GM12878 (cell line): ENCODE data around the gene CXorf66. TPM values are rescaled to one million over a fixed set of nuclear protein-coding genes. Genes with fewer than 3 reads are reported as not detected.

Experiments used
- BCL11A ChIP-seq: IDR thresholded peaks from 2 replicates; pipeline ENCODE4 v1.6.1; 2011; ENCODE audit warnings: low read depth, low read length
- BCL3 ChIP-seq: IDR thresholded peaks from 2 replicates; pipeline ENCODE4 v1.6.1; 2011; ENCODE audit warnings: borderline replicate concordance, low read depth, mild to moderate bottlenecking, moderate library complexity, low read length; ENCODE audit not compliant: insufficient read depth, poor library complexity, severe bottlenecking
- BRCA1 ChIP-seq: IDR thresholded peaks from 2 replicates; pipeline ENCODE4 v1.6.1; 2011; ENCODE audit warnings: low read depth, low read length, improper control_type of control experiment
- CBX5 ChIP-seq: sonication (generic); IDR thresholded peaks from 2 replicates; pipeline ENCODE4 v1.6.1; 2016; ENCODE audit warnings: low read depth, moderate library complexity, mild to moderate bottlenecking, inconsistent platforms
- EED ChIP-seq: sonication (generic); IDR thresholded peaks from 2 replicates; pipeline ENCODE4 v1.6.1; 2016; ENCODE audit warnings: antibody characterized with exemption, low read depth
- HCFC1 ChIP-seq: fragments of 150-350 bp; IDR thresholded peaks from 2 replicates; pipeline ENCODE4 v1.6.1; 2014; ENCODE audit warnings: low read length
- IRF3 ChIP-seq: fragments of 450-650 bp; IDR thresholded peaks from 2 replicates; pipeline ENCODE4 v1.6.1; 2014; ENCODE audit warnings: mild to moderate bottlenecking
- JUNB ChIP-seq: IDR thresholded peaks from 2 replicates; pipeline ENCODE4 v1.6.1; 2016; ENCODE audit warnings: antibody characterized with exemption, mild to moderate bottlenecking
- MYB ChIP-seq: fragments of 150-350 bp; IDR thresholded peaks from 2 replicates; pipeline ENCODE4 v1.6.1; 2014; ENCODE audit warnings: mild to moderate bottlenecking, low read depth, low read length, borderline replicate concordance
- MYC ChIP-seq: IDR thresholded peaks from 2 replicates; pipeline ENCODE4 v1.6.1; 2011; ENCODE audit warnings: mild to moderate bottlenecking, low read length, moderate library complexity, inconsistent platforms; ENCODE audit not compliant: insufficient read depth, insufficient replicate concordance, insufficient read length, severe bottlenecking
- POLR2AphosphoS2 ChIP-seq: IDR thresholded peaks from 2 replicates; pipeline ENCODE4 v1.6.1; 2011; ENCODE audit warnings: low read depth, mild to moderate bottlenecking, low read length, improper control_type of control experiment, moderate library complexity
- RAD51 ChIP-seq: fragments of 450-650 bp; IDR thresholded peaks from 2 replicates; pipeline ENCODE4 v1.6.1; 2016; ENCODE audit warnings: moderate library complexity, mild to moderate bottlenecking, inconsistent platforms
- RELA ChIP-seq: fragments of 450-650 bp; IDR thresholded peaks from 2 replicates; pipeline ENCODE4 v1.8.0; 2014; ENCODE audit warnings: borderline replicate concordance; ENCODE audit not compliant: partially characterized antibody
- SIX5 ChIP-seq: IDR thresholded peaks from 2 replicates; pipeline ENCODE4 v1.6.1; 2011; ENCODE audit warnings: mild to moderate bottlenecking, low read depth, low read length, moderate library complexity; ENCODE audit not compliant: severe bottlenecking
- SP1 ChIP-seq: IDR thresholded peaks from one replicate; pipeline ENCODE4 v1.6.1; 2011; ENCODE audit warnings: low read depth, low read length
- SREBF1 ChIP-seq: IDR thresholded peaks from 2 replicates; pipeline ENCODE4 v1.6.1; 2012; ENCODE audit warnings: mild to moderate bottlenecking, low read length
- ZNF274 ChIP-seq: IDR thresholded peaks from one replicate; pipeline ENCODE4 v1.8.0; 2011; ENCODE audit not compliant: insufficient read length, insufficient read depth
- ZZZ3 ChIP-seq: IDR thresholded peaks from 2 replicates; pipeline ENCODE4 v1.6.1; 2011; ENCODE audit warnings: low read depth; ENCODE audit not compliant: control insufficient read depth, insufficient read length
- polyA plus RNA-seq, 11 experiments: library from polyadenylated mRNA; depleted of rRNA in 4 of 11; unstranded in 6 of 11; stranded (reverse) in 5 of 11; fragments of >200 nt; fragmentation: Nextera tagmentation in 4 of 11; fragmentation: Illumina TruSeq in 1 of 11; extraction: Ambion mirVana in 4 of 11; extraction: Trizol in 1 of 11; gene quantifications; 1 replicate in 1 of 11; 2 replicates in 10 of 11; pipeline versions ENCODE4 v1.2.1 to v1.2.3, GENCODE V29; 2011 to 2016; ENCODE audit warnings: inconsistent platforms in 2 of 11, missing spikeins in 2 of 11, low read depth in 1 of 11
- total RNA-seq, 4 experiments: library from RNA; depleted of rRNA in 3 of 4; stranded (reverse); fragments of >200 nt in 3 of 4; fragmentation: Illumina TruSeq in 1 of 4; extraction: Trizol in 1 of 4; gene quantifications; 2 replicates each; pipeline versions ENCODE4 v1.2.1 to v1.2.3, GENCODE V29; 2013 to 2021
- TF ChIP-seq, protein P1 (sequence below): fragments of 450-650 bp; conservative IDR thresholded peaks from 2 replicates; pipeline ENCODE4 v1.6.1; 2017; ENCODE audit warnings: mild to moderate bottlenecking, moderate library complexity
- TF ChIP-seq, protein P2 (sequence below): IDR thresholded peaks from 2 replicates; pipeline ENCODE4 v1.6.1; 2011; ENCODE audit warnings: low read depth, low read length, improper control_type of control experiment, borderline replicate concordance
- TF ChIP-seq, protein P3 (sequence below): fragments of 450-650 bp; IDR thresholded peaks from 2 replicates; pipeline ENCODE4 v1.6.1; 2017; ENCODE audit warnings: mild to moderate bottlenecking, moderate library complexity

CXorf66 gene
- total and polyA plus RNA-seq, 10 of the 15 experiments (the other 5 are each of a cell fraction or from before 2014, with no cell fraction given): not detected

GRCh38 chrX:139932901-139933796 is 32.2 kb downstream of the CXorf66 start, which contains the start of gene ATP11C (continued):
- TF ChIP-seq, protein P1, sequence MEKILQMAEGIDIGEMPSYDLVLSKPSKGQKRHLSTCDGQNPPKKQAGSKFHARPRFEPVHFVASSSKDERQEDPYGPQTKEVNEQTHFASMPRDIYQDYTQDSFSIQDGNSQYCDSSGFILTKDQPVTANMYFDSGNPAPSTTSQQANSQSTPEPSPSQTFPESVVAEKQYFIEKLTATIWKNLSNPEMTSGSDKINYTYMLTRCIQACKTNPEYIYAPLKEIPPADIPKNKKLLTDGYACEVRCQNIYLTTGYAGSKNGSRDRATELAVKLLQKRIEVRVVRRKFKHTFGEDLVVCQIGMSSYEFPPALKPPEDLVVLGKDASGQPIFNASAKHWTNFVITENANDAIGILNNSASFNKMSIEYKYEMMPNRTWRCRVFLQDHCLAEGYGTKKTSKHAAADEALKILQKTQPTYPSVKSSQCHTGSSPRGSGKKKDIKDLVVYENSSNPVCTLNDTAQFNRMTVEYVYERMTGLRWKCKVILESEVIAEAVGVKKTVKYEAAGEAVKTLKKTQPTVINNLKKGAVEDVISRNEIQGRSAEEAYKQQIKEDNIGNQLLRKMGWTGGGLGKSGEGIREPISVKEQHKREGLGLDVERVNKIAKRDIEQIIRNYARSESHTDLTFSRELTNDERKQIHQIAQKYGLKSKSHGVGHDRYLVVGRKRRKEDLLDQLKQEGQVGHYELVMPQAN: no peak
- no peak for TF ChIP-seq RELA
- TF ChIP-seq MYB: no peak
- TF ChIP-seq ZZZ3: no peak
- TF ChIP-seq HCFC1: peak; percentile 75
- 0 out of 2 replicates have a peak, but pooled peaks have one; percentile 44 for TF ChIP-seq CBX5
- no peak for TF ChIP-seq RAD51
- no peak for TF ChIP-seq SREBF1
- TF ChIP-seq BRCA1: no peak
- TF ChIP-seq, protein P2, sequence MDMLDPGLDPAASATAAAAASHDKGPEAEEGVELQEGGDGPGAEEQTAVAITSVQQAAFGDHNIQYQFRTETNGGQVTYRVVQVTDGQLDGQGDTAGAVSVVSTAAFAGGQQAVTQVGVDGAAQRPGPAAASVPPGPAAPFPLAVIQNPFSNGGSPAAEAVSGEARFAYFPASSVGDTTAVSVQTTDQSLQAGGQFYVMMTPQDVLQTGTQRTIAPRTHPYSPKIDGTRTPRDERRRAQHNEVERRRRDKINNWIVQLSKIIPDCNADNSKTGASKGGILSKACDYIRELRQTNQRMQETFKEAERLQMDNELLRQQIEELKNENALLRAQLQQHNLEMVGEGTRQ: no peak
- no peak for TF ChIP-seq ZNF274
- TF ChIP-seq SIX5: peak; percentile 77
- TF ChIP-seq IRF3: no peak
- TF ChIP-seq, protein P3, sequence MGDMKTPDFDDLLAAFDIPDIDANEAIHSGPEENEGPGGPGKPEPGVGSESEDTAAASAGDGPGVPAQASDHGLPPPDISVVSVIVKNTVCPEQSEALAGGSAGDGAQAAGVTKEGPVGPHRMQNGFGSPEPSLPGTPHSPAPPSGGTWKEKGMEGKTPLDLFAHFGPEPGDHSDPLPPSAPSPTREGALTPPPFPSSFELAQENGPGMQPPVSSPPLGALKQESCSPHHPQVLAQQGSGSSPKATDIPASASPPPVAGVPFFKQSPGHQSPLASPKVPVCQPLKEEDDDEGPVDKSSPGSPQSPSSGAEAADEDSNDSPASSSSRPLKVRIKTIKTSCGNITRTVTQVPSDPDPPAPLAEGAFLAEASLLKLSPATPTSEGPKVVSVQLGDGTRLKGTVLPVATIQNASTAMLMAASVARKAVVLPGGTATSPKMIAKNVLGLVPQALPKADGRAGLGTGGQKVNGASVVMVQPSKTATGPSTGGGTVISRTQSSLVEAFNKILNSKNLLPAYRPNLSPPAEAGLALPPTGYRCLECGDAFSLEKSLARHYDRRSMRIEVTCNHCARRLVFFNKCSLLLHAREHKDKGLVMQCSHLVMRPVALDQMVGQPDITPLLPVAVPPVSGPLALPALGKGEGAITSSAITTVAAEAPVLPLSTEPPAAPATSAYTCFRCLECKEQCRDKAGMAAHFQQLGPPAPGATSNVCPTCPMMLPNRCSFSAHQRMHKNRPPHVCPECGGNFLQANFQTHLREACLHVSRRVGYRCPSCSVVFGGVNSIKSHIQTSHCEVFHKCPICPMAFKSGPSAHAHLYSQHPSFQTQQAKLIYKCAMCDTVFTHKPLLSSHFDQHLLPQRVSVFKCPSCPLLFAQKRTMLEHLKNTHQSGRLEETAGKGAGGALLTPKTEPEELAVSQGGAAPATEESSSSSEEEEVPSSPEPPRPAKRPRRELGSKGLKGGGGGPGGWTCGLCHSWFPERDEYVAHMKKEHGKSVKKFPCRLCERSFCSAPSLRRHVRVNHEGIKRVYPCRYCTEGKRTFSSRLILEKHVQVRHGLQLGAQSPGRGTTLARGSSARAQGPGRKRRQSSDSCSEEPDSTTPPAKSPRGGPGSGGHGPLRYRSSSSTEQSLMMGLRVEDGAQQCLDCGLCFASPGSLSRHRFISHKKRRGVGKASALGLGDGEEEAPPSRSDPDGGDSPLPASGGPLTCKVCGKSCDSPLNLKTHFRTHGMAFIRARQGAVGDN: no peak
- no peak for TF ChIP-seq EED
- TF ChIP-seq BCL11A: no peak
- TF ChIP-seq BCL3: no peak
- no peak for TF ChIP-seq JUNB
- TF ChIP-seq MYC: no peak
- no peak for TF ChIP-seq SP1
- peak; percentile 56; the same call in 1 of the 2 replicates for TF ChIP-seq POLR2AphosphoS2
